ENCODE data around the gene LRRC8E. TPM values are rescaled to one million over a fixed set of nuclear protein-coding genes. Genes with fewer than 3 reads are reported as not detected.

Gene LRRC8E
- total and polyA plus RNA-seq, 2 experiments from 2014 or later: 3.3 to 4.5 TPM

GRCh38 chr19:7851623-7852500 is 36.4 kb upstream of the LRRC8E start:
- Histone ChIP-seq H3K27me3 (no peaks in the 10 kb centered on the region), H4K20me1 (ENCODE audit: insufficient read depth, poor library complexity, severe bottlenecking) (no peaks in the 10 kb centered on the region), H2AFZ (no peak overlapping the region), H3K4me3 (no peak overlapping the region), H3K4me1 (ENCODE audit: insufficient read depth) (peaks cover 4% of the 10 kb centered on the region), H3K27ac (no peak overlapping the region), H3K9me2 (replicated peaks; ENCODE audit: insufficient read depth) (no peaks in the 10 kb centered on the region), H3K79me2 (no peaks in the 10 kb centered on the region), H3K9me3 (ENCODE audit: low read depth) (no peaks in the 10 kb centered on the region), H3K36me3 (replicated peaks; ENCODE audit: insufficient read depth, low read depth) (no peaks in the 10 kb centered on the region), H3K4me2 (no peak overlapping the region)
- no peak for TF ChIP-seq CTCF (IDR thresholded peaks at IDR 0.05; ENCODE audit: poor library complexity)
- no peak for TF ChIP-seq EZH2phosphoT487 (IDR thresholded peaks at IDR 0.05; ENCODE audit: low read depth, severe bottlenecking, unreplicated experiment)
- no peak for TF ChIP-seq EZH2 (IDR thresholded peaks at IDR 0.05; ENCODE audit: borderline replicate concordance)
- 91% methylated on average over 26 of the region's 26 CpGs for WGBS (ENCODE audit: low lambda C conversion rate, missing lambda C conversion rate)
- no peak for DNase-seq (ENCODE audit: low spot score)

DNA sequence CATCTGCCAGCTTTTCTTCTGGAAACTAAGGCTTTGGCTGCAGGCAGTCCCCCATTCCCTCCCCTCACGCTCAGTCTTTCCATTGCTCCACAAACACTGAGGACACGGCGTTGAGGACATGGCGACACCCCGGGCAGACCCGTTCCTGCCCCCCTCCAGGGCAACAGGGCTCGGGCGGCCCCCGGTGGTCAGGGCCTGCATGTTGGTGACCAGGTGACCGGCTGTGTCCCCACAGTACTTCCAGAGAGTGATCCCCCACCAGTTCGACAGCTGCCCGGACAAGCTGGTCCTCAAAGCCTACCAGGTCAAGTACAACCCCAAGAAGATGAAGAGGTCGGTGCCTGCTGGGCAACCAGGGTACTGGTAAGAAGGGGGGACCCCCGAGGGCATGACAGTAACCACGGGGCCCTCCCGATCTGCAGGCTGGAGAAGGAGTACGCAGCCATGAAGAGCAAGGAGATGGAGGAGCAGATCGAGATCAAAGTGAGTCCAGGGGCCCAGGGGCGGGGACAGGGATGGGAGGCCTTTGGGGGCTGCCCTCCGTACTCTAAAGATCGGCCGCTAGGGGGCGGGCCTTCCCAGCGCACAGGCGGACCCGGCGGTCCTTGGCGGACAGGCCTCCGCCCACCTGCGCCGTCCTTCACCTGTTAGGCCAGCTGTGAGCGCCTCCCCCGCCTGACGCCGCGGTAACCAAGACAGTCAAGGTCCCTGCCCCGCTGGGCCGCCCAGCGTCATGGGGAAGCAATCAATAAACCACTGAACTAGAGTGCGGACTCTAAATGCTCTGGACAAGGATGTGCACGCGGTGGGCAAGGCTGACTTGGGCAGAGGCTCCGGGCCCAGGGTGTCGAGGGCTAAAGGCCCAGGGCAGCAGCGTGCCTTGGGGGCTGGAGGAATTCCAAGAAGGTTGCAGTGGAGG is 35.2 kb upstream of the LRRC8E start:
- WGBS (ENCODE audit: low lambda C conversion rate, missing lambda C conversion rate): 30% methylated on average over 45 of the region's 45 CpGs
- H3K4me2 ChIP-seq: peak overlapping the region; percentile 64
- H3K27me3 ChIP-seq: no peaks in the 10 kb centered on the region
- no peaks in the 10 kb centered on the region for H4K20me1 ChIP-seq (ENCODE audit: insufficient read depth, poor library complexity, severe bottlenecking)
- no peak overlapping the region for H2AFZ ChIP-seq
- H3K9me2 ChIP-seq (replicated peaks; ENCODE audit: insufficient read depth): no peaks in the 10 kb centered on the region
- no peaks in the 10 kb centered on the region for H3K36me3 ChIP-seq (replicated peaks; ENCODE audit: insufficient read depth, low read depth)
- DNase-seq (ENCODE audit: low spot score): peak; percentile 95
- no peak overlapping the region for H3K4me3 ChIP-seq
- H3K4me1 ChIP-seq (ENCODE audit: insufficient read depth): peaks cover 4% of the 10 kb centered on the region
- H3K27ac ChIP-seq: peak overlapping the region; percentile 85
- TF ChIP-seq CTCF (IDR thresholded peaks at IDR 0.05; ENCODE audit: poor library complexity): peak; percentile 94
- no peak for TF ChIP-seq EZH2 (IDR thresholded peaks at IDR 0.05; ENCODE audit: borderline replicate concordance)
- TF ChIP-seq EZH2phosphoT487 (IDR thresholded peaks at IDR 0.05; ENCODE audit: low read depth, severe bottlenecking, unreplicated experiment): no peak
- H3K79me2 ChIP-seq: no peaks in the 10 kb centered on the region
- H3K9me3 ChIP-seq (ENCODE audit: low read depth): no peaks in the 10 kb centered on the region

- H3K4me2 ChIP-seq: peak overlapping the region; percentile 64
- no peak overlapping the region for H2AFZ ChIP-seq
- H3K4me3 ChIP-seq: no peak overlapping the region
- H3K9me3 ChIP-seq (ENCODE audit: low read depth): no peaks in the 10 kb centered on the region
- H3K27ac ChIP-seq: peak overlapping the region; percentile 85
- H3K79me2 ChIP-seq: no peaks in the 10 kb centered on the region
- H3K9me2 ChIP-seq (replicated peaks; ENCODE audit: insufficient read depth): no peaks in the 10 kb centered on the region
- TF ChIP-seq EZH2 (IDR thresholded peaks at IDR 0.05; ENCODE audit: borderline replicate concordance) (no peak), EZH2phosphoT487 (IDR thresholded peaks at IDR 0.05; ENCODE audit: low read depth, severe bottlenecking, unreplicated experiment) (no peak), CTCF (IDR thresholded peaks at IDR 0.05; ENCODE audit: poor library complexity) (no peak)
- no peaks in the 10 kb centered on the region for H3K36me3 ChIP-seq (replicated peaks; ENCODE audit: insufficient read depth, low read depth)
- H3K4me1 ChIP-seq (ENCODE audit: insufficient read depth): peaks cover 4% of the 10 kb centered on the region
- WGBS (ENCODE audit: low lambda C conversion rate, missing lambda C conversion rate): 65% methylated on average over 12 of the region's 12 CpGs
- peak; percentile 68 for DNase-seq (ENCODE audit: low spot score)
- H4K20me1 ChIP-seq (ENCODE audit: insufficient read depth, poor library complexity, severe bottlenecking): no peaks in the 10 kb centered on the region
- H3K27me3 ChIP-seq: no peaks in the 10 kb centered on the region
Observed at GRCh38 chr19:7853770-7854128, 34.6 kb upstream of the LRRC8E start.
